Measurements from ENCODE around the gene PHC2. TPM values are rescaled to one million over a fixed set of nuclear protein-coding genes. Genes with fewer than 3 reads are reported as not detected.

Gene PHC2
- total RNA-seq, 2 experiments from 2014 or later = 37.7 to 39.5 TPM

DNA sequence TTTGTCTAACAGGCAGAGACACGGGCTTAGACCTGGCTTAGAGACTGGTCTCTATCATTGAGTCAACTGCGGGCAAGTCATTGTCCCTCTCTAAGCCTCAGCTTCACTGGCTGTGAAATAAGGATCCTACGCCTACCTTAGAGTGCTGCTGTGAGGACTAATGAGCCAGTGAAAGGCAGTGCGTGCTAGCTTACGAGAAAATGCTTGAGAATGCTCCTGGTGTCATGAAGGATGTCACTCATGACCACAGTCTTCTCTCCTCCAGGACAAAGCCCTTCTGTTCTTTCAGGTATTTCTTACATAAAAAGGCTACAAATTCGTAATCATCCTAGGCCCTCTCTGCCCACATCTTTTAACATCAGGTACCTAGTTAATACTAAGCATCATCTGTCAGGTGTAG is 93.5 kb downstream of the PHC2 start:
- no peaks in the 10 kb centered on the region for H3K27me3 ChIP-seq (ENCODE audit: control insufficient read depth in 1 of 2, insufficient read depth in 2 of 2, low read length in 2 of 2)
- no peaks in the 10 kb centered on the region for H3K9me3 ChIP-seq (ENCODE audit: control insufficient read depth in 1 of 2, insufficient read depth in 1 of 2, low read length in 2 of 2)
- CTCF ChIA-PET = no interaction called here
- intact Hi-C loops (cut with DNase I, micrococcal nuclease) = no loop called here
- Mint-ChIP-seq H3K27me3 (no peaks in the 10 kb centered on the region), H3K27ac (no peak overlapping the region), H3K9me3 (no peaks in the 10 kb centered on the region), H3K36me3 (ENCODE audit: low read depth) (peaks cover 35% of the 10 kb centered on the region), H3K4me1 (ENCODE audit: low read depth) (peaks cover 54% of the 10 kb centered on the region), H3K4me3 (no peak overlapping the region)
- no peak overlapping the region for H3K27ac ChIP-seq (ENCODE audit: low read depth in 1 of 2, low read length in 2 of 2)
- H3K4me1 ChIP-seq (ENCODE audit: insufficient read depth, low read length) = peaks cover 16% of the 10 kb centered on the region
- no peak overlapping the region for H3K4me3 ChIP-seq (ENCODE audit: low read length)
- H3K36me3 ChIP-seq (ENCODE audit: insufficient read depth, low read length) = peaks cover 22% of the 10 kb centered on the region
- ATAC-seq (ENCODE audit: poor library complexity) = no peak
- POLR2A ChIA-PET = interaction anchor here (1.8 kb wide), 1 partner anchor 12 kb away, joined by 10 read pairs; no protein-coding TSS in a partner anchor
- no peak for DNase-seq
- TF ChIP-seq, protein P1, sequence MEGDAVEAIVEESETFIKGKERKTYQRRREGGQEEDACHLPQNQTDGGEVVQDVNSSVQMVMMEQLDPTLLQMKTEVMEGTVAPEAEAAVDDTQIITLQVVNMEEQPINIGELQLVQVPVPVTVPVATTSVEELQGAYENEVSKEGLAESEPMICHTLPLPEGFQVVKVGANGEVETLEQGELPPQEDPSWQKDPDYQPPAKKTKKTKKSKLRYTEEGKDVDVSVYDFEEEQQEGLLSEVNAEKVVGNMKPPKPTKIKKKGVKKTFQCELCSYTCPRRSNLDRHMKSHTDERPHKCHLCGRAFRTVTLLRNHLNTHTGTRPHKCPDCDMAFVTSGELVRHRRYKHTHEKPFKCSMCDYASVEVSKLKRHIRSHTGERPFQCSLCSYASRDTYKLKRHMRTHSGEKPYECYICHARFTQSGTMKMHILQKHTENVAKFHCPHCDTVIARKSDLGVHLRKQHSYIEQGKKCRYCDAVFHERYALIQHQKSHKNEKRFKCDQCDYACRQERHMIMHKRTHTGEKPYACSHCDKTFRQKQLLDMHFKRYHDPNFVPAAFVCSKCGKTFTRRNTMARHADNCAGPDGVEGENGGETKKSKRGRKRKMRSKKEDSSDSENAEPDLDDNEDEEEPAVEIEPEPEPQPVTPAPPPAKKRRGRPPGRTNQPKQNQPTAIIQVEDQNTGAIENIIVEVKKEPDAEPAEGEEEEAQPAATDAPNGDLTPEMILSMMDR (IDR thresholded peaks at IDR 0.05) = no peak

DNA sequence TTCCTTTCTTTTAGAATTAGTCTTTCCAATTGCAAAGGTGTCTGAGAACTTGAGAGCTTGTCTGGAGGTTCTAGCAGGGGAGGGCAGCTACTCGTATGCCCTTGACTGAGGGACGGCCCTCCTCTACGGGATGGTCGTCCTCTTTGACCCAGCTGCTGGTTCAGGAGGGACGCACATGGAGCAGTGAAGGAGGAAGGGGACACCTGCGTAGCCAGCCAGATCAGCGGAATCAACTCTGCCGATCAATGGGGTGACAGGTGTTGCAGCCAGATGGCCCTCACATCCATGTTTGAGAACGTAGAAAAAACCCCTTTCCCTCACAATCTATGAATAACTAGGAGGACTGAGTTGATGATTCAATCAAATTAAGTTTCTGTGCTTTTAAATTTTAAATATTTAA is 94.3 kb downstream of the PHC2 start:
- peaks cover 8% of the 10 kb centered on the region for H3K4me1 ChIP-seq (ENCODE audit: insufficient read depth, low read length)
- H3K9me3 Mint-ChIP-seq = no peaks in the 10 kb centered on the region
- TF ChIP-seq, protein P1 (IDR thresholded peaks at IDR 0.05) = no peak

DNA sequence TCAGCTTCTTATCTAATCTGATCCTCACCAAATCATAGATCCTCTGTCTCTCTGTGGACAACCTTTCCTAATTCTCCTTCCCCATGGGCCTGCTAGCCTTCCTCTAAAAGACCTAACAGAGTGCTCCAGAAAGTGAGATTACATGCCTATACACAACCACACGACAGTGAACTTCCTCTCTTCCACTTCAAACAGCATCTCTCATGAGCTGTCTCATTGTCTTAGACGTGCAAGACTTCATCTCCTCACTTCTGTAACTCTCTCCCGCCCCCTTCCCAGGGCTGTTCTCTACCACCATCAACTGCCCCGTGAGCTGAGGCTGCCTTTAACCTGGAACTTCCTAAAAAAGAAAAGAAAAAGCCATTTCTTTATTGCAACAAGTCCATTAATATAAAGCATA is 95.9 kb downstream of the PHC2 start:
- H3K27ac ChIP-seq (ENCODE audit: low read depth in 1 of 2, low read length in 2 of 2) = no peak overlapping the region

More for the DNA sequence above, 94.3 kb downstream of the PHC2 start:
- Histone ChIP-seq H3K9me3 (ENCODE audit: control insufficient read depth in 1 of 2, insufficient read depth in 1 of 2, low read length in 2 of 2) (no peaks in the 10 kb centered on the region), H3K27ac (ENCODE audit: low read depth in 1 of 2, low read length in 2 of 2) (no peak overlapping the region), H3K27me3 (ENCODE audit: control insufficient read depth in 1 of 2, insufficient read depth in 2 of 2, low read length in 2 of 2) (no peaks in the 10 kb centered on the region), H3K4me3 (ENCODE audit: low read length) (no peak overlapping the region), H3K36me3 (ENCODE audit: insufficient read depth, low read length) (peaks cover 30% of the 10 kb centered on the region)
- ChIA-PET POLR2A (interaction anchor here (1.8 kb wide), 1 partner anchor 13 kb away, joined by 10 read pairs; no protein-coding TSS in a partner anchor), CTCF (no interaction called here)
- DNase-seq (no peak), ATAC-seq (ENCODE audit: poor library complexity) (no peak)
- peaks cover 43% of the 10 kb centered on the region for H3K36me3 Mint-ChIP-seq (ENCODE audit: low read depth)
- H3K27ac Mint-ChIP-seq = no peak overlapping the region
- H3K4me1 Mint-ChIP-seq (ENCODE audit: low read depth) = peaks cover 52% of the 10 kb centered on the region
- H3K4me3 Mint-ChIP-seq = no peak overlapping the region
- H3K27me3 Mint-ChIP-seq = no peaks in the 10 kb centered on the region
- intact Hi-C loops (cut with DNase I, micrococcal nuclease) = no loop called here

More for the DNA sequence above, 95.9 kb downstream of the PHC2 start:
- ChIA-PET POLR2A (no interaction called here), CTCF (no interaction called here)
- intact Hi-C loops (cut with DNase I, micrococcal nuclease) = no loop called here
- H3K9me3 Mint-ChIP-seq = no peaks in the 10 kb centered on the region
- no peak overlapping the region for H3K4me3 Mint-ChIP-seq
- Histone ChIP-seq H3K36me3 (ENCODE audit: insufficient read depth, low read length) (peaks cover 42% of the 10 kb centered on the region), H3K9me3 (ENCODE audit: control insufficient read depth in 1 of 2, insufficient read depth in 1 of 2, low read length in 2 of 2) (no peaks in the 10 kb centered on the region), H3K27me3 (ENCODE audit: control insufficient read depth in 1 of 2, insufficient read depth in 2 of 2, low read length in 2 of 2) (no peaks in the 10 kb centered on the region), H3K4me3 (ENCODE audit: low read length) (no peak overlapping the region), H3K4me1 (ENCODE audit: insufficient read depth, low read length) (peaks cover 3% of the 10 kb centered on the region)
- peaks cover 37% of the 10 kb centered on the region for H3K4me1 Mint-ChIP-seq (ENCODE audit: low read depth)
- ATAC-seq (ENCODE audit: poor library complexity) (no peak), DNase-seq (peak in 1 of 14 experiments; percentile 21)
- peaks cover 52% of the 10 kb centered on the region for H3K36me3 Mint-ChIP-seq (ENCODE audit: low read depth)
- no peak overlapping the region for H3K27ac Mint-ChIP-seq
- no peaks in the 10 kb centered on the region for H3K27me3 Mint-ChIP-seq
- TF ChIP-seq, protein P1 (IDR thresholded peaks at IDR 0.05) = no peak

All from CD4-positive, alpha-beta T cell (primary cell).